NCI-H128 (cell line): ENCODE data around the gene KLK1.

Experiments used
- DNase-seq: peaks from one replicate; lab custom pipeline; 2025; ENCODE audit not compliant: unreplicated experiment; lab: John Stamatoyannopoulos, UW

KLK1 gene

DNA sequence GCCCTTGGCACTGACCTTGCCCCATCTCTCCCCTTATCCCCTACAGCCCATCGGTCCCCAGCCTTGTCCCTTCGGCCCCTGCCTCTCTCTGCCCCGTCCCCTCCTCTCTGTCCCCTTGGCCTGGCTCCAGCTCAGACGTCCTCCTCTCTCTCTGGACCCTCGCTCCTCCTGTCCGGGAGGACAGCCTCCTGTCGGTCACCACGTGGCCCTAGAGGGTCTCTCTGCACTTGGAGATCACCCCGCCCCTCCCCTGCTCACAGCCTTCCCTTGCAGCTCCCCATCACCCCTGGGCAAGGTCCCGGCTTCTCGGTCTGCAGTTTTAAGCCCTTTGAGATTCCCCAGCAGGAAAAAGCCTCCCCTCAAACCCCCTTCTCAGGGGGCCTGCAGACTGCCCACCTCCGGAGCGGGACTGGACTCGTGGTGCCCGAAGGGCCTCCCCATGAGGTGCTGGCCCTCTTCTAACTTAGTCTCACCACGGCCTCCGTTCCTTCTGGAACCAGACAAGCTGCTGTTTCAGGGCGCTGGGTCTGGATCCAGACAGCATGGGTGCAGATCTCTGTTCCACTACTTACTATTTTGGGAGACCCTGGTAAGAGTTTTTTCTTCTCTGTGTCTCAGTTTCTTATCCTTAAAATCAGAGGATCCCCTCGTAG is 13.1 kb upstream of the KLK1 start:
- DNase-seq = no peak

DNA sequence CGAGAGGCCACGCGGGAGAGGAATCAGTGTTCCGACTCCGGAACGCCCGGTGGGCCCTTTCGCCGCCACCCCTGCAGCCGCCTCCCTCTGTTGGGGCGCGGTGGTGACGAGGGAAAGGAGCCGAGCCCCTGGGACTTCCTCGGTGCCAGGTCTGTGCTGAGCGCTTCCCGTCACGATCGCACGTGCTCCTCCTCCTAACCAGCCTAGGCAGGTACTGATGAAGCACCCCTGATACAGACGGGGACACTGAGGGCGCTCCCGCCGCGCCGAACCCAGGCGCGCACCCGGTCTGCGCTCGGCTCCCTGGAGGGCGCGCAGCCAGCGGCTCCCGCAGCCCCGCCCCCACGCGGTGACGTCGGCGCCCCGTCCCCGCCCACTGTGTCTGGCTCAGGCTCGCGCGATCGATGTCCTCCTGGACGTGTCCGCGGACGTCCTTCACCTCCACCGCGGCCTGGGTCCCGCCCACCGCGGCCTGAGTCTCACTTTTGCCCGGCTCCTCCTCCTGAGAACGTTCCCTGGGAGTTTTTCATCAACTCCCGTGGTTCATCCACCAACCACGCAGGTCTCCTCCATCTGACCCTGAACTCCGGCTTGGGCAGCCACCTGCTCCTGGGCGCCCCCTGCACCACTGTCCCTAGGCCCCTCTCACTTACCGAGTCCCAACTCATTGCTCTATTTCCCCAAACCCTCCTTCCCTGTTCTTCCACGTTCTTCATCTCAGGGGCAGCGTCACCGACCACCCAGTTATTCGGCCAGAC is 12.4 kb upstream of the KLK1 start:
- DNase-seq = peak; percentile 19

- no peak for DNase-seq
Measured at GRCh38 chr19:50835103-50835784, 11.7 kb upstream of the KLK1 start.

DNA sequence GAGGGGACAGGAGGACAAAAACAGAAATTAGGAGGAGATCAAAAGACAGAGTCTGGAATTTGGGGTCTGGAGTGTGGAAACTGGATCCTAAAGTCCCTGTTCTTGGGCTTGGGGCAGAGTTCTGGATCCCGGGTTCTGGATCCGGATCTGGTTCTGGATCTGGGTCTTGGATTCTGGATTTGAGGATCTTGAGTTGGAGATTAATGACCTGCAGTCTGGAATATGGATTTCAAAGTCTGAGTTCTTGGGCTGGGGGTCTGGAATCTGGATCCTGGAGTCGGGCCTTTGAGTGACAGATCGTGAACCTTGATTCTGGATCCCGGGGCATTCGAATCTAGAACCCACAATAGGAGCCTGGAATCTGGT is 10.2 kb upstream of the KLK1 start:
- no peak for DNase-seq

GRCh38 chr19:50833117-50833801 is 9.7 kb upstream of the KLK1 start, which contains the start of gene KLK15:
Gene KLK15, minus strand, starts transcription at chr19:50833574. Its CDS starts 2,082 bp downstream, at chr19:50831492.
- DNase-seq = no peak

- no peak for DNase-seq
Measured at GRCh38 chr19:50832666-50833065, 9.1 kb upstream of the KLK1 start.

- no peak for DNase-seq
Measured at GRCh38 chr19:50831026-50831396, 7.4 kb upstream of the KLK1 start.

DNA sequence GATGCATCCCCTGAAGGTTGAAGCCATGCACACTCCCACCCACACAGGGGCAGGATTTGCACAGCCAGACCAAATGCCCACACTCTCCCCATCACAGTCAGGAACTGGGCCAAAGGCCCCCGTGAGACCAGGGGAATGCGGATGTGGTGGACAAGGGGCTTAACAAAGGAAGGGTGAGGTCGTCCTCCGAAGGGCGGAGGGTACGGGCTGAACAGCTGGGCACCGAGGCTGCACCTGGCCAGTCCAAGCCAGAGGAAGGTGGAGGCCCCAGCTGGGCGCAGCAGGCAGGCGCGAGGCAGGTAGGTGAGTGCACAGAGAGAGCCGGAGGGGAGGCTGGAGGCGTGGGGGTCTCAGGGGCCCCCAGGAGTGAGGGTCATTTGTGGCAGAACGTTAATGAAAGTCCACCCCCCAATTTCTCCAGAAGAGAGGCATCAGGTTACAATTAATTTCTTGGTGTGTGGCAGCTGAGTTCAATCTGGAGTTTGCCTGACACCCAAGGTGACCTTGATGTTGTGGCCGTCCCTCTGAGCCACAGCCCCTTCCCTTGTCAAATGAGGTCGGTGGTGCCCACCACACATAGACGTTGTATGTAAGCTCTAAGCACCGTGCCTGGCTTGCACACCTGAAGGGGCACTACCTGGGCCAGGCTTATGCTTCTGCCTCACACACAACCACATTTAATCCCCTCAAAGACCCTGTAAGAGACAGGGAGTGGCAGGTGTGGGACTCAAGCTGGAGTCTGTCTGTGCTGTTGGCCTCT is 6.9 kb upstream of the KLK1 start:
- no peak for DNase-seq

DNA sequence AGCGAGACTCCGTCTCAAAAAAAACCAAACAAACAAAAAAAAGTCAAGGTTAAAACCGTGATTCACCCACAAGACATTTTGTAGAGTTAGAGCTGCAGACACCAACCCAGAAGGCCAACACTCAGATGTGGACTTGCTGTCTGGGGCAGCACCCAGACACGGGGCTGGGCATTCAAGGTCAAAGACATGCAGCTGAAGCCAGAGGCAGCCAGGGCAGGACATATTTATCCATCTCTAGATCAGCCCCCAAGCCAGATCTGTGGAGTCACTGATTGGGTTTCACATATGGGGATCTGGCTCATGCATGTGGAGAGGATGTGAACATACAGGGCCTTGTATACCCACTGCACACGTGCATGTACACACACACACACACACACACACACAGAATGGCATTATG is 6.2 kb upstream of the KLK1 start:
- DNase-seq = no peak

- DNase-seq = no peak
Measured at GRCh38 chr19:50827476-50827875, 3.9 kb upstream of the KLK1 start.

DNA sequence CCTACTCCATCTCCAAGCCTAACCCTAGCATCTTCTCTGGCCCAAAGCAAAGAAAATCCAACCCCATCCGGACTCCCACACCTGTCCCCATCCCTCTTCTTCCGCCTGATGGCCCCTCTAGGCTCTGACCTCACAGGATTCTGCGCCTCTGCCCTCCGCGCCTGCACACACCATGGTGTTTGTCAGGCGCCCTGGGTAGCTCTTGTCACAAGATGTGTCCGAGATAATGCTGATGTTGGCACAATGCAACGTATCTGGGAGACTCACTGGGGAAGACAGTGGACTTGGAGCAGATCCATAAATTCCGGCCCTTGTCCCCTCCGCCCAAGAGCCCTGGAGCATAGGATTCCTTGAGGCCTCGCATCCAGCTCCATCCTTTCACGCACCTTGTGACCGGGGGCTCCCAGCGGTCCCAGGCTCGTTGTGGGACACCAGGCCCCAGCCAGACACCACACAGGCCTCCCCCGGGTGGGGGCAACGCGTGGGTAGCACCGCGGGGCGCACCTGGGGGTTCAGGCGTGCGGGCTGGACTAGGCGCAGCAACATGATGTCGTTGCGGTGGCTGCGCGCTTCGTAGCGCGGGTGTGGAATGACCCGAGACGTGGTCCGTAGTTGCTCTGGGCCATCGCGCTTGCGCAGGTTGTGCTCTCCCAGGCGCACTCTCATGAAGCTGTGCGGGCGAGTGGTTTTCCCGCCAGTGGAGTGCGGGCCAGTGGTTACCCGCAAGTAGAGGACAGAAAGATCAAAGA is 3.1 kb upstream of the KLK1 start:
- DNase-seq = no peak

GRCh38 chr19:50822661-50823208 is 852 bp downstream of the KLK1 start:
- no peak for DNase-seq

DNA sequence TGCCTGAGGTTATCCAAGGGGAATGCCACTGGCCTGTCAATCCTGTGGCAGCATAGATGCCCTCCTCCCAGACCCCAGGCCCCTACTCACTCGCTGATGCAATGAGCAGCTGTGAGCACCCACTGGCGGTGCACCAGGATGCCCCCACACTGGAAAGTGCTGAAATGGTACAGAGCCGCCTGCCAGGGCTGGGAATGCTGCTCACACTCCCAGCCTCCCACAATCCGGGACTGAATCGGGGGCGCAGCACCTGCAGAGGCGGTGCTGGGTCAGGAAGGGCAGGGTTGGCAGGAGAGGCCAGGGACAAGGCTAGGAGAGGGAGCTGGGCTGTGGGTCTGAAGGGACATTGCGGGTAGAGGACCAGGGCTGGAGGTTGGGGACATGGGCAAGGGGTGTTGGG is 2.0 kb downstream of the KLK1 start:
- DNase-seq = no peak

DNA sequence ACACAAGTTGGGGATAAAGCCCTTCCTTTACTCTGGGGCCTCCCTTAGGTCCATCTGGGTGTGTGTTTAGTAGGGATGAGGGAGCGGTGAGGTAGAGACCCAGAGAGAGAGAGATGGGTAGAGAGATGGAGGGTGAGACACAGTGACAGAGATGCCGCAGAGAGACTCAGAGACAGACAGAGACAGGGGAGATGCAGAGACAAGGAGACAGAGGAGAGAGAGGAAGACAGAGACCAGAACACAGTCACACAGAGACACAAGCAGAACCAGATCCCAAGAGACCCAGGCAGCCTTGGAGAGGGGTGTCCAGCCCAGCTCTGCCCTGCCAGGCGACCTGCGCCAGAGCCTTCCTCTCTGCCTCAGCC is 2.4 kb downstream of the KLK1 start:
- no peak for DNase-seq

DNA sequence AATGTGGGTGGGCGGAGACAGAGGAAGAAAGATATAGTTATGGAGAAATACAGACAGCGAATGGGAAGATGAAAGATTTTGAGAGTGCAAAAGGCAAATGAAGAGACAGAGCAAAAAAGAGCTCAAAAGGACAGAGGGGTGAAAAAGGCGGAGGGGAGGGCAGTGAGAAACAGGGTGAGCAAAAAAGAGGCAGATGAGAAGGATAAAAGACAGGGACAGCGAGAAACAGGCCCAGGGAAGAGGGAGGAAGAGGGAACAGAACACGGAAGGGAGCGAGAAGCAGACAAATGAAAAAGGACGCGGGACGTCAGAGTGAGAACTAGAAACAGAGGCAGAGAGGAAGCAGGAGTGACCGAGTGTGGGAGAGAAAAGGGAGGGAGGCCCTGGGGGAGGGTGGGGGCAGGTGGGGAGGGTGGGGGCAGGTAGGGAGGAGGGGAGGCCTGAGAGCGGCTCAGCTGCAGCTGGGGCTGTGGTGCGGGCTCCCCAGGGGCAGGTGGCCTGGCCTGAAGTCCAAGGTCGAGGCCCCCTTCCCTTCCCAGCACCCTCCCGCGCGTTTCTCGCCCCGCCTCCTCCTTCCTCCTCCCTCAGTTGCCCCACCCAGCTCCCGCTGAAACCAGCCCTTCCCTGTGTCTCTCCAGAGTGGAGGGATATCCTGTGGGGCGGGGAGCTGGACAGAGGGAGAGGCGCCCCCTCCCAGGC is 2.9 kb downstream of the KLK1 start:
- DNase-seq = no peak

DNA sequence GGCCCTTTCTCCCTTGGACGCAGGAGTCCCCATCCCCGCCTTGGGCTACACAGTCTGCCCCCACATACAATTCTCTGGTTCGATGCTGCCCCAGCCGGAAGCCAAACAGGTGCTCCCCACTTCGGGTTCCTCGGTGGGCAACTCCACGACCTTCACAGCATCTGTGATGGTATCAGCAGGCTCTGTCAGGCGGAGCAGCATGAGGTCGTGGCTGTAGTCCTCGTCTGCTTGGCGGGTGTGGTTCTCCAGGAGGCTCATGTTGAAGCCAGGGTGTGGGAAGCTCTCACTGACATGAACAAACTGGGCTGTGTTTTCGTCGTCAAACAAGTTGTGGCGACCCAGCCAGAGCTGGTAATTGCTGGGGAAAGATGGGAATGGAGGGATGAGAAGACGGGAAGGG is 3.5 kb downstream of the KLK1 start:
- no peak for DNase-seq

DNA sequence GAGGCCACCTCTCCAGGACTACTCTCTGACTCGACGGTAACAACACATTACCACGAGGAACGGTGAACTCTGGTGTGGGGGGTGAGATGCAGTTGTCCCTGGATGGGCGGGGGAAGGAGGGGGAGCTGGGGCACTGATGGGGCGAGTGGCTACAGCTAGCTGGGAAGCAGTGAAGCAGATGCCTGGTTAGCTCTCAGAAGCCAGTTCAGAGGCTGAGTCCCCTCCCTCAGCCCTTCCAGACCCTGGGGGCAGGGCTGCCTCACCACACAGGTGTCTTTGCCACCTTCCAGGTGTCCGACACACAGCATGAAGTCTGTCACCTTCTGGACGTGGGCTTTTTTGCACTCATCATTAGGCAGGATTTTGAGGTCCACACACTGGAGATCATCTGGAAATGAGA is 4.0 kb downstream of the KLK1 start:
- no peak for DNase-seq

GRCh38 chr19:50818859-50819472 is 4.6 kb downstream of the KLK1 start:
- DNase-seq = no peak
